ENCODE data around the gene ROPN1L.
"Not testable (repeated sequence)": the region's sequence is repeated elsewhere in the genome, so short reads cannot be mapped to it uniquely, and the experiment has no call there.

The ROPN1L gene

GRCh38 chr5:10493884-10494283, 52.2 kb downstream of the ROPN1L start:
- Histone ChIP-seq H3K9me3 (no peaks in the 10 kb centered on the region), H3K4me3 (no peak overlapping the region), H3K27ac (no peak overlapping the region), H3K36me3 (no peaks in the 10 kb centered on the region), H3K27me3 (no peaks in the 10 kb centered on the region), H3K4me1 (no peaks in the 10 kb centered on the region)
- no peak for TF ChIP-seq CTCF (IDR thresholded peaks at IDR 0.05)
- intact Hi-C loops (cut with DNase I; ENCODE audit: low total_unique reads): no loop called here
- DNase-seq: no peak

GRCh38 chr5:10494497-10494896, 52.8 kb downstream of the ROPN1L start:
- intact Hi-C loops (cut with DNase I; ENCODE audit: low total_unique reads); H3K27me3 ChIP-seq; H3K27ac ChIP-seq; H3K4me1 ChIP-seq; H3K4me3 ChIP-seq; H3K9me3 ChIP-seq; DNase-seq; H3K36me3 ChIP-seq: not testable (repeated sequence)

GRCh38 chr5:10497554-10497953, 55.9 kb downstream of the ROPN1L start:
- TF ChIP-seq CTCF (IDR thresholded peaks at IDR 0.05): no peak
- intact Hi-C loops (cut with DNase I; ENCODE audit: low total_unique reads): no loop called here
- Histone ChIP-seq H3K4me1 (no peaks in the 10 kb centered on the region), H3K9me3 (no peaks in the 10 kb centered on the region), H3K36me3 (no peaks in the 10 kb centered on the region), H3K4me3 (no peak overlapping the region), H3K27me3 (no peaks in the 10 kb centered on the region), H3K27ac (no peak overlapping the region)
- no peak for DNase-seq

GRCh38 chr5:10498350-10498749, 56.7 kb downstream of the ROPN1L start:
- intact Hi-C loops (cut with DNase I; ENCODE audit: low total_unique reads): no loop called here

GRCh38 chr5:10499066-10499465, 57.4 kb downstream of the ROPN1L start:
- H3K27me3 ChIP-seq: no peaks in the 10 kb centered on the region
- no peaks in the 10 kb centered on the region for H3K9me3 ChIP-seq
- no peak for DNase-seq
- H3K4me3 ChIP-seq: no peak overlapping the region
- intact Hi-C loops (cut with DNase I; ENCODE audit: low total_unique reads): no loop called here
- H3K36me3 ChIP-seq: no peaks in the 10 kb centered on the region
- no peaks in the 10 kb centered on the region for H3K4me1 ChIP-seq
- TF ChIP-seq CTCF (IDR thresholded peaks at IDR 0.05): no peak
- H3K27ac ChIP-seq: no peak overlapping the region

More at GRCh38 chr5:10498350-10498749, 56.7 kb downstream of the ROPN1L start:
- H3K36me3 ChIP-seq: no peaks in the 10 kb centered on the region
- DNase-seq: no peak
- H3K27ac ChIP-seq: no peak overlapping the region
- H3K4me3 ChIP-seq: no peak overlapping the region
- no peaks in the 10 kb centered on the region for H3K9me3 ChIP-seq
- H3K4me1 ChIP-seq: no peaks in the 10 kb centered on the region
- no peak for TF ChIP-seq CTCF (IDR thresholded peaks at IDR 0.05)
- H3K27me3 ChIP-seq: no peaks in the 10 kb centered on the region

- no peak for TF ChIP-seq CTCF (IDR thresholded peaks at IDR 0.05)
- H3K27ac ChIP-seq: no peak overlapping the region
- no peaks in the 10 kb centered on the region for H3K4me1 ChIP-seq
- no peaks in the 10 kb centered on the region for H3K36me3 ChIP-seq
- intact Hi-C loops (cut with DNase I; ENCODE audit: low total_unique reads): no loop called here
- no peaks in the 10 kb centered on the region for H3K27me3 ChIP-seq
- H3K9me3 ChIP-seq: no peaks in the 10 kb centered on the region
- no peak overlapping the region for H3K4me3 ChIP-seq
- no peak for DNase-seq
Measured at GRCh38 chr5:10499776-10500175, 58.1 kb downstream of the ROPN1L start.

Measured in tibial artery (tissue), 4 donors.